IMR-90 (cell line): ENCODE results near the gene TBC1D10B. TPM values are rescaled to one million over a fixed set of nuclear protein-coding genes. Genes with fewer than 3 reads are reported as not detected.

Experiments
- ATAC-seq: fragments of 200-7000 bp; cut with Tn5 transposase; 2 replicates; pipeline ENCODE4 v1.9.1; 2020; ENCODE audit warnings: low read depth, mild to moderate bottlenecking, moderate library complexity
- BruUV-seq: library from RNA; stranded (reverse); fragments of 400-500 nt; replicated peaks from 2 replicates; lab custom pipeline; 2021; lab: Mats Ljungman, UMichigan
- CTCF ChIA-PET: fragments of 300-600 bp; formaldehyde crosslinking; extraction: SDS; loops from one replicate; lab custom pipeline; 2021; ENCODE audit warnings: antibody characterized with exemption; lab: Yijun Ruan, JAX
- POLR2A ChIA-PET: fragments of 300-600 bp; sonication (Branson Sonifier 250); formaldehyde crosslinking; loops from one replicate; lab custom pipeline; 2022; ENCODE audit warnings: antibody characterized with exemption; ENCODE audit not compliant: unreplicated experiment; lab: Charles Lee
- DNase-seq: peaks from one replicate; pipeline ENCODE4 v3.0.0; 2013
- H2AFZ ChIP-seq: replicated peaks from 2 replicates; pipeline ENCODE3; 2013; ENCODE audit warnings: low read length, mild to moderate bottlenecking; ENCODE audit not compliant: poor library complexity
- H2AK5ac ChIP-seq: 2 replicates; pipeline ENCODE4 v1.6.1; 2013; ENCODE audit warnings: low read depth, low read length, inconsistent platforms
- H2AK9ac ChIP-seq: replicated peaks from 2 replicates; pipeline ENCODE3; 2013; ENCODE audit warnings: mild to moderate bottlenecking, low read depth, low read length, moderate library complexity; ENCODE audit not compliant: poor library complexity
- H2BK120ac ChIP-seq: 2 replicates; pipeline ENCODE4 v1.6.1; 2013; ENCODE audit warnings: low read depth, low read length, inconsistent platforms
- H2BK15ac ChIP-seq: 3 replicates; pipeline ENCODE4 v1.6.1; 2013; ENCODE audit warnings: low read depth, low read length, inconsistent platforms
- H2BK20ac ChIP-seq: 2 replicates; pipeline ENCODE4 v1.6.1; 2013; ENCODE audit warnings: low read depth, mild to moderate bottlenecking, inconsistent platforms, low read length, moderate library complexity
- H2BK5ac ChIP-seq: 2 replicates; pipeline ENCODE4 v1.6.1; 2013; ENCODE audit warnings: mild to moderate bottlenecking, low read depth, low read length, inconsistent platforms; ENCODE audit not compliant: poor library complexity, severe bottlenecking
- H3K14ac ChIP-seq: replicated peaks from 2 replicates; pipeline ENCODE4 v1.6.1; 2013; ENCODE audit warnings: low read depth, low read length, inconsistent platforms
- H3K18ac ChIP-seq: 2 replicates; pipeline ENCODE4 v1.6.1; 2013; ENCODE audit warnings: low read depth, low read length, control low read depth
- H3K23ac ChIP-seq: 2 replicates; pipeline ENCODE4 v1.6.1; 2013; ENCODE audit warnings: low read depth, low read length, inconsistent platforms
- H3K27ac ChIP-seq: 2 replicates; pipeline ENCODE4 v1.5.1; 2013; ENCODE audit warnings: mild to moderate bottlenecking, control low read depth, low read length; ENCODE audit not compliant: insufficient read depth
- H3K27me3 ChIP-seq: 2 replicates; pipeline ENCODE4 v1.6.1; 2013; ENCODE audit warnings: low read length; ENCODE audit not compliant: control insufficient read depth, insufficient read depth
- H3K36me3 ChIP-seq: 2 replicates; pipeline ENCODE4 v1.6.1; 2013; ENCODE audit warnings: low read length, mixed read lengths; ENCODE audit not compliant: control insufficient read depth, insufficient read depth
- H3K4ac ChIP-seq: 2 replicates; pipeline ENCODE4 v1.6.1; 2013; ENCODE audit warnings: low read depth, low read length, inconsistent platforms
- H3K4me1 ChIP-seq: 2 replicates; pipeline ENCODE4 v1.6.1; 2013; ENCODE audit warnings: low read length, mixed read lengths; ENCODE audit not compliant: control insufficient read depth, insufficient read depth
- H3K4me2 ChIP-seq: 2 replicates; pipeline ENCODE4 v1.6.1; 2013; ENCODE audit warnings: low read depth, mild to moderate bottlenecking, control low read depth, low read length, moderate library complexity
- H3K4me3 ChIP-seq: 2 replicates; pipeline ENCODE4 v1.5.1; 2013; ENCODE audit warnings: low read depth, mild to moderate bottlenecking, control low read depth, low read length, moderate library complexity; ENCODE audit not compliant: insufficient read depth
- H3K56ac ChIP-seq: 2 replicates; pipeline ENCODE4 v1.6.1; 2013; ENCODE audit warnings: low read length, inconsistent platforms; ENCODE audit not compliant: insufficient read depth; ENCODE audit errors: extremely low read depth
- H3K79me1 ChIP-seq, 2 experiments: 2 replicates each; pipeline ENCODE4 v1.6.1; 2013; ENCODE audit warnings: low read length in 2 of 2, inconsistent platforms in 1 of 2, low read depth in 1 of 2
- H3K9ac ChIP-seq: 2 replicates; pipeline ENCODE4 v1.6.1; 2013; ENCODE audit warnings: low read depth, low read length, control low read depth
- H3K9me1 ChIP-seq: 2 replicates; pipeline ENCODE4 v1.6.1; 2013; ENCODE audit warnings: low read length, inconsistent platforms; ENCODE audit not compliant: insufficient read depth
- H3K9me3 ChIP-seq: 2 replicates; pipeline ENCODE4 v1.6.1; 2013; ENCODE audit warnings: low read length; ENCODE audit not compliant: control insufficient read depth, insufficient read depth
- H4K20me1 ChIP-seq: 2 replicates; pipeline ENCODE4 v1.6.1; 2013; ENCODE audit warnings: low read length, inconsistent platforms; ENCODE audit not compliant: insufficient read depth
- H4K5ac ChIP-seq: 2 replicates; pipeline ENCODE4 v1.6.1; 2013; ENCODE audit warnings: mild to moderate bottlenecking, low read depth, low read length, control low read depth
- H4K8ac ChIP-seq, 2 experiments: 2 replicates each; pipeline ENCODE4 v1.6.1; 2013; ENCODE audit warnings: low read depth in 2 of 2, low read length in 2 of 2, control low read depth in 1 of 2, inconsistent platforms in 1 of 2
- H4K91ac ChIP-seq: 2 replicates; pipeline ENCODE4 v1.6.1; 2013; ENCODE audit warnings: low read depth, low read length, inconsistent platforms; ENCODE audit not compliant: insufficient read depth
- WGBS, 2 experiments: methylation state at CpG; one replicate each; pipeline versions ENCODE4 v1.1.5 to v1.1.7; 2013; ENCODE audit warnings: missing lambda C conversion rate in 2 of 2; ENCODE audit not compliant: insufficient read length in 1 of 2; ENCODE audit errors: extremely low coverage in 2 of 2; 5-methylcytosine and 5-hydroxymethylcytosine counted together
- dilution Hi-C: fragments of 300-500 bp; cut with HindIII; formaldehyde crosslinking; loops from one replicate; pipeline ENCODE4 v1.14.3; 2018; ENCODE audit warnings: low sequenced_read_pairs; ENCODE audit not compliant: unreplicated experiment
- in situ Hi-C: fragments of 300-500 bp; cut with MboI; formaldehyde crosslinking; loops from 3 replicates; pipeline ENCODE4 v1.14.3; 2019; ENCODE audit warnings: low sequenced_read_pairs, inconsistent platforms, mixed read lengths
- intact Hi-C: fragments of 100-400 bp; cut with micrococcal nuclease; formaldehyde crosslinking; loops from 2 replicates; pipeline ENCODE4 v1.10.0; 2022
- polyA plus RNA-seq, 3 experiments: library from polyadenylated mRNA; depleted of rRNA; stranded (reverse); fragments of >200 nt; gene quantifications; 2 replicates each; pipeline ENCODE4 v1.2.3, GENCODE V29; 2012; ENCODE audit warnings: low replicate concordance in 1 of 3
- total RNA-seq: library from RNA; depleted of rRNA; stranded (reverse); fragments of >200 nt; gene quantifications from 2 replicates; pipeline ENCODE4 v1.2.3, GENCODE V29; 2012
- TF ChIP-seq, protein P1 (sequence below): conservative IDR thresholded peaks from 2 replicates; pipeline ENCODE4 v1.5.1; 2012; ENCODE audit warnings: mild to moderate bottlenecking, low read depth, low read length, improper control_type of control experiment
- TF ChIP-seq, protein P2 (sequence below): fragments of 150-350 bp; IDR thresholded peaks from 2 replicates; pipeline ENCODE4 v1.6.1; 2016; ENCODE audit warnings: low read depth, mild to moderate bottlenecking, low read length, moderate library complexity, borderline replicate concordance

The TBC1D10B gene
- total and polyA plus RNA-seq, 2 of the 4 experiments (the other 2 are of a cell fraction): 8.4 to 24.9 TPM

DNA sequence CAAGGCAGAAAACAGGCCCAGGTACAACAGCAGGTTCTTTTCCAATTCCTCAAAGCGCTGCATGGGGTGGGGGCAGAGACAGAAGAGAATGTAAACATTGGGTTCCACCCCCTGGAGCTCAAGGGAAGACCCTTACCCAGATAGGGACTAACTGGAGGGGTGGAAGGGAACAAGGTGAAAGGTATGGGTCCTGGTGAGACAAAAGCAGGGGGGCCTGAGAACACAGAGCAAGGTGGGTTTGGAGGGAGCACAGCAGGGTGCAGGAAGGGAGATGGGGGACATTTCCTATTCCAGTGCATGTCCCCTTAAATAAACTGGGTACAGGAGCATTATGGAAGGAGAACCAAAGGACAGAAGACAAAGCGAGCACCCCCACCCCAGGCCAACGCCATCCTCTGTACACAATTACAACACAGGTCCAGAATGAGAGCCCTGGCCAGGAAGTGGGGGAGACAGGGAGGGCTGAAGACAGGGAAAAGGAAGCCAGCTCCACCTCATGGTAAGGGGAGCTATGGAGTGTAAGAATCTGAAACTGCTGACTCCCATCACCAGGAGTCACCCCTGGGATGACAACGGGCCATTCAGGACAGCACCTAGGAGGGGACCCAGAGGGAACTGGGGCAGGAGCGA, 13.1 kb downstream of the TBC1D10B start:
- in situ Hi-C loops (no loop called here), dilution Hi-C loops (no loop called here), intact Hi-C loops (no loop called here)
- H3K4me1 ChIP-seq: peaks cover 7% of the 10 kb centered on the region; the same call in 1 of the 2 replicates
- peaks cover 3% of the 10 kb centered on the region; the same call in 1 of the 2 replicates for H4K20me1 ChIP-seq
- H2AK5ac ChIP-seq: no peak overlapping the region
- H3K9me3 ChIP-seq: no peaks in the 10 kb centered on the region
- no peak overlapping the region for H3K4ac ChIP-seq
- no peak overlapping the region for H2BK5ac ChIP-seq
- peak; percentile 20 for DNase-seq
- no peak overlapping the region for H2AFZ ChIP-seq
- no TSS peak for BruUV-seq
- no peak overlapping the region for H4K91ac ChIP-seq
- TF ChIP-seq, protein P1, sequence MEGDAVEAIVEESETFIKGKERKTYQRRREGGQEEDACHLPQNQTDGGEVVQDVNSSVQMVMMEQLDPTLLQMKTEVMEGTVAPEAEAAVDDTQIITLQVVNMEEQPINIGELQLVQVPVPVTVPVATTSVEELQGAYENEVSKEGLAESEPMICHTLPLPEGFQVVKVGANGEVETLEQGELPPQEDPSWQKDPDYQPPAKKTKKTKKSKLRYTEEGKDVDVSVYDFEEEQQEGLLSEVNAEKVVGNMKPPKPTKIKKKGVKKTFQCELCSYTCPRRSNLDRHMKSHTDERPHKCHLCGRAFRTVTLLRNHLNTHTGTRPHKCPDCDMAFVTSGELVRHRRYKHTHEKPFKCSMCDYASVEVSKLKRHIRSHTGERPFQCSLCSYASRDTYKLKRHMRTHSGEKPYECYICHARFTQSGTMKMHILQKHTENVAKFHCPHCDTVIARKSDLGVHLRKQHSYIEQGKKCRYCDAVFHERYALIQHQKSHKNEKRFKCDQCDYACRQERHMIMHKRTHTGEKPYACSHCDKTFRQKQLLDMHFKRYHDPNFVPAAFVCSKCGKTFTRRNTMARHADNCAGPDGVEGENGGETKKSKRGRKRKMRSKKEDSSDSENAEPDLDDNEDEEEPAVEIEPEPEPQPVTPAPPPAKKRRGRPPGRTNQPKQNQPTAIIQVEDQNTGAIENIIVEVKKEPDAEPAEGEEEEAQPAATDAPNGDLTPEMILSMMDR: 0 out of 2 replicates have a peak, but pooled peaks have one; percentile 16
- TF ChIP-seq, protein P2, sequence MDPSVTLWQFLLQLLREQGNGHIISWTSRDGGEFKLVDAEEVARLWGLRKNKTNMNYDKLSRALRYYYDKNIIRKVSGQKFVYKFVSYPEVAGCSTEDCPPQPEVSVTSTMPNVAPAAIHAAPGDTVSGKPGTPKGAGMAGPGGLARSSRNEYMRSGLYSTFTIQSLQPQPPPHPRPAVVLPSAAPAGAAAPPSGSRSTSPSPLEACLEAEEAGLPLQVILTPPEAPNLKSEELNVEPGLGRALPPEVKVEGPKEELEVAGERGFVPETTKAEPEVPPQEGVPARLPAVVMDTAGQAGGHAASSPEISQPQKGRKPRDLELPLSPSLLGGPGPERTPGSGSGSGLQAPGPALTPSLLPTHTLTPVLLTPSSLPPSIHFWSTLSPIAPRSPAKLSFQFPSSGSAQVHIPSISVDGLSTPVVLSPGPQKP: no peak
- H3K27me3 ChIP-seq: no peaks in the 10 kb centered on the region
- no peak overlapping the region for H3K4me2 ChIP-seq
- ChIA-PET POLR2A (interaction anchor here (0.6 kb wide), 1 partner anchor 306 kb away, joined by 5 read pairs; no protein-coding TSS in a partner anchor), CTCF (no interaction called here)
- no peak overlapping the region for H3K27ac ChIP-seq
- H2BK20ac ChIP-seq: no peak overlapping the region
- peak overlapping the region; percentile 35 for H2AK9ac ChIP-seq
- no peak overlapping the region for H3K23ac ChIP-seq
- H3K14ac ChIP-seq: no peak overlapping the region
- H4K8ac ChIP-seq: no peak overlapping the region
- no peak overlapping the region for H2BK120ac ChIP-seq
- peaks cover 7% of the 10 kb centered on the region for H3K9me1 ChIP-seq
- no peak overlapping the region for H3K56ac ChIP-seq
- H3K79me1 ChIP-seq: peaks cover 10 to 64% of the 10 kb centered on the region in 2 experiments
- 80% methylated on average over 2 of the region's 5 CpGs; no CpG with 5 or more reads in 1 of the 2 experiments for WGBS, 2 experiments
- peaks cover 48% of the 10 kb centered on the region for H3K36me3 ChIP-seq
- H2BK15ac ChIP-seq: no peak overlapping the region
- no peak overlapping the region for H3K9ac ChIP-seq
- no peak overlapping the region for H4K5ac ChIP-seq
- H3K18ac ChIP-seq: no peak overlapping the region
- no peak overlapping the region for H3K4me3 ChIP-seq
- ATAC-seq: no peak
